Right lobe of liver (tissue), 6 donors: ENCODE measurements around the gene ODF2L. TPM values are rescaled to one million over a fixed set of nuclear protein-coding genes. Genes with fewer than 3 reads are reported as not detected.
A peak's percentile ranks its signal among the peaks of the same experiment; 100 is the strongest.

ENCODE experiments used
- ATAC-seq, 4 donors: fragments of 200-7000 bp; cut with Tn5 transposase; one replicate each; pipeline ENCODE4 v1.9.1; 2020; ENCODE audit warnings: mild to moderate bottlenecking in 4 of 4, moderate library complexity in 4 of 4
- DNase-seq, 3 donors: peaks; one replicate each; pipeline ENCODE4 v3.0.0-alpha.2; 2020
- H3K27ac ChIP-seq, 3 donors: fragments of 200-600 bp; one replicate each; pipeline ENCODE4 v1.8.0; 2022
- H3K27me3 ChIP-seq, 2 donors: fragments of 200-600 bp; one replicate each; pipeline ENCODE4 v1.8.0; 2022
- H3K36me3 ChIP-seq, 4 donors: fragments of 200-600 bp; sonication (generic) in 1 of 4; one replicate each; pipeline versions ENCODE4 v1.5.1 to v1.8.0; 2017 to 2022; ENCODE audit warnings: control low read depth in 1 of 4
- H3K4me1 ChIP-seq, 4 donors: fragments of 200-600 bp; sonication (generic) in 1 of 4; one replicate each; pipeline versions ENCODE4 v1.5.1 to v1.8.0; 2017 to 2022; ENCODE audit warnings: control low read depth in 1 of 4
- H3K4me3 ChIP-seq, 3 donors: fragments of 200-600 bp; one replicate each; pipeline ENCODE4 v1.8.0; 2022
- H3K9me3 ChIP-seq, 4 donors: fragments of 200-600 bp; sonication (generic) in 1 of 4; one replicate each; pipeline versions ENCODE4 v1.5.1 to v1.8.0; 2017 to 2022; ENCODE audit warnings: control low read depth in 1 of 4
- POLR2A ChIP-seq: fragments of 450-650 bp; IDR thresholded peaks from one replicate; pipeline ENCODE4 v1.6.1; 2017; ENCODE audit warnings: antibody characterized with exemption, mild to moderate bottlenecking
- WGBS: methylation state at CpG from one replicate; pipeline ENCODE4 v1.1.6; 2018; ENCODE audit warnings: low coverage, low lambda C conversion rate; ENCODE audit not compliant: insufficient coverage; ENCODE audit errors: missing lambda C conversion rate; 5-methylcytosine and 5-hydroxymethylcytosine counted together
- intact Hi-C, 2 donors: fragments of 100-400 bp; cut with DNase I; formaldehyde crosslinking; loops; one replicate each; pipeline versions ENCODE4 v1.11.2 to v1.14.1; 2022
- total RNA-seq, 6 experiments: library from RNA; depleted of rRNA in 2 of 6; stranded (reverse); fragments of >200 nt in 2 of 6; fragmentation: NEBNext Ultra II Directional in 3 of 6; extraction: Animal tissue kit (Norgen Biotek cat#: 25700) in 3 of 6; gene quantifications; one replicate each; pipeline versions ENCODE4 v1.1.0 to v1.2.4, GENCODE V29; 2016 to 2023
- TF ChIP-seq, protein P1 (sequence below), 4 donors: fragments of 200-600 bp in 3 of 4; fragments of 450-650 bp in 1 of 4; IDR thresholded peaks; one replicate each; pipeline versions ENCODE4 v1.5.1 to v1.8.0; 2016 to 2022; ENCODE audit warnings: antibody characterized with exemption in 4 of 4, mild to moderate bottlenecking in 2 of 4
- donor health status: DM: no; HTN: yes; CAD: no.
- donor health status: DM: no; HTN: no; CAD: no.
- donor health status: DM: no; HTN: no; CAD: no.
- donor health status: DM: no; HTN: yes; CAD: no.
- donor health status: DM: no; HTN: yes; CAD: no.

The ODF2L gene
- total RNA-seq, 6 experiments from 2014 or later: 3.9 to 8.6 (median 5.7) TPM

DNA sequence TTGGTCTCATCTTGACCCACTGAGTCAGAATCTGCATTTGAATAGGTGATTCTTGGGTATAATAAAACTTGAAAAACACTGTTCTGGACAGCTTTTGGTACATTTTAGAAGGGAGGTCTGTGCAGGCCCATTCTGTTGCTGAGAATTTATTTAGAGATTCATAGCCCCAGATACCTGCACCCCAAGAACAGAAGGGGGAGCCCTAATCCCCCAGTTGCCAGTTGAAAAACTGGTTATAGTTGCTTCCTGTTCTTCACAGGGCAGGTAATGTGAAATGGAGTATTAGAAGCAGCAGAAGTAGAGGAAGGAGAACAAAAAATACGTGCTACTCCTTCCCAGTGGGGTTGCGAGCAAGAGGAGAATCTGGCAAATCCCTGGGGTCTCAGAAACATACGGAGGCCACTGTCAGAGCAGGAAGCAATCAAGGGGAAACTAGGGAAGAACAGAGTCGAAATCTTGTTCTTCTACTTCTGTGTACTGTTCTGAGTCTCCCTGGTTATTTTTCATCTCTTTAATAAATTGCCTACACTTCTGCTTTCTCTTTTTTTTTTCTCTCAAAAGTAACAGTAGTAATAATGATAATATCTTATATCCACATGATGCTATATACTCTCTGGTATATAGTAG, 23.3 kb upstream of the ODF2L start:
- H3K9me3 ChIP-seq: no peaks in the 10 kb centered on the region
- TF ChIP-seq, protein P1, sequence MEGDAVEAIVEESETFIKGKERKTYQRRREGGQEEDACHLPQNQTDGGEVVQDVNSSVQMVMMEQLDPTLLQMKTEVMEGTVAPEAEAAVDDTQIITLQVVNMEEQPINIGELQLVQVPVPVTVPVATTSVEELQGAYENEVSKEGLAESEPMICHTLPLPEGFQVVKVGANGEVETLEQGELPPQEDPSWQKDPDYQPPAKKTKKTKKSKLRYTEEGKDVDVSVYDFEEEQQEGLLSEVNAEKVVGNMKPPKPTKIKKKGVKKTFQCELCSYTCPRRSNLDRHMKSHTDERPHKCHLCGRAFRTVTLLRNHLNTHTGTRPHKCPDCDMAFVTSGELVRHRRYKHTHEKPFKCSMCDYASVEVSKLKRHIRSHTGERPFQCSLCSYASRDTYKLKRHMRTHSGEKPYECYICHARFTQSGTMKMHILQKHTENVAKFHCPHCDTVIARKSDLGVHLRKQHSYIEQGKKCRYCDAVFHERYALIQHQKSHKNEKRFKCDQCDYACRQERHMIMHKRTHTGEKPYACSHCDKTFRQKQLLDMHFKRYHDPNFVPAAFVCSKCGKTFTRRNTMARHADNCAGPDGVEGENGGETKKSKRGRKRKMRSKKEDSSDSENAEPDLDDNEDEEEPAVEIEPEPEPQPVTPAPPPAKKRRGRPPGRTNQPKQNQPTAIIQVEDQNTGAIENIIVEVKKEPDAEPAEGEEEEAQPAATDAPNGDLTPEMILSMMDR (IDR thresholded peaks at IDR 0.05): peak in 2 of 4 donors; percentile 7 to 16
- no peak for TF ChIP-seq POLR2A
- intact Hi-C loops: no loop called here
- peak in 1 of 4 donors; percentile 33 for ATAC-seq
- no peak for DNase-seq
- H3K27me3 ChIP-seq: no peaks in the 10 kb centered on the region
- H3K36me3 ChIP-seq: no peaks in the 10 kb centered on the region
- H3K4me1 ChIP-seq: no peaks in the 10 kb centered on the region
- H3K4me3 ChIP-seq: no peak overlapping the region
- H3K27ac ChIP-seq: no peak overlapping the region
- WGBS: 57% methylated on average over 4 of the region's 4 CpGs

DNA sequence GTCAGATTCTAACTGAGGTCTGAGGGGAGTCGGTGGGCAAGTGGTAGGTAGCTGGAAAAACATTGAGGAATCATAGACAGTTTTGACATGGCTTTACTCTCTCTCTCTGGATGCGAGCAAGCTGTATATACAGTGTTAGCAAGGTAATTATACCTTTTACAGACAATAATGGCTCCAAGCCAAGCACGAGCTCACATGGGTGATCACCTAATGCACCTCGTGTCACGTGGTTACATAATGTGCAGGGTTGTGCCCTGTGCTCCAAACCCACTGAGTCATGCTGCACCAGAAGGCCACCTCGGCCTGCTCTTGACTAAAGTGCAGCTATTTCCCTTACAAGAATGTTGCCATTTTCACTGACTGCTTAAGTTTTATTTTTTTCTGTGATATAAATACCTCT, 20.2 kb upstream of the ODF2L start:
- ATAC-seq: no peak
- 52% methylated on average over 4 of the region's 6 CpGs for WGBS
- intact Hi-C loops: no loop called here

DNA sequence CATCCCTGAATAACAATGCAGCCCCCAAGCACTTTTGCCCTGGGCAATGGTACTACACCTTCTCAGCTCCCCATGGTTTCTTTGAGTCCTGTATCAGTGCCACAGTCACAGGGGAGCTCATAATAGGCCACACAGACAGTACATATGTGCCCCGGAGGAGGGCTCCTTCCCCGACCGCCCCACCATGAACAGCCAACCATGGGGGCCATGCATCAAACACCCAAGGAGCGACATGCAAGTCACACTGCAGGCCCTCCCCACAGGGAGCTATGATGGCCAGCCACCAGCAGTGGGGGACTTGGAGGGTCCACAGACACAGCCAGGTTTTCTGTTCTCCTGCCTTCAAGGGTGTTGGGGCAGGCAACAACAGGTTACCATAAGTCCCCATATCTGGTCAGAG, 14.8 kb upstream of the ODF2L start:
- H3K9me3 ChIP-seq: no peaks in the 10 kb centered on the region
- DNase-seq: no peak
- no peaks in the 10 kb centered on the region for H3K36me3 ChIP-seq
- no peak overlapping the region for H3K27ac ChIP-seq
- intact Hi-C loops: no loop called here
- ATAC-seq: no peak
- H3K4me3 ChIP-seq: no peak overlapping the region
- H3K4me1 ChIP-seq: no peaks in the 10 kb centered on the region
- no peaks in the 10 kb centered on the region for H3K27me3 ChIP-seq
- TF ChIP-seq POLR2A: no peak
- TF ChIP-seq, protein P1 (IDR thresholded peaks at IDR 0.05): no peak
- 80% methylated on average over 1 of the region's 4 CpGs for WGBS

More for the DNA sequence above, 20.2 kb upstream of the ODF2L start:
- no peak overlapping the region for H3K27ac ChIP-seq
- H3K4me1 ChIP-seq: no peaks in the 10 kb centered on the region
- H3K36me3 ChIP-seq: no peaks in the 10 kb centered on the region
- no peak for TF ChIP-seq POLR2A
- TF ChIP-seq, protein P1 (IDR thresholded peaks at IDR 0.05): no peak
- no peak overlapping the region for H3K4me3 ChIP-seq
- DNase-seq: no peak
- H3K27me3 ChIP-seq: no peaks in the 10 kb centered on the region
- H3K9me3 ChIP-seq: no peaks in the 10 kb centered on the region

DNA sequence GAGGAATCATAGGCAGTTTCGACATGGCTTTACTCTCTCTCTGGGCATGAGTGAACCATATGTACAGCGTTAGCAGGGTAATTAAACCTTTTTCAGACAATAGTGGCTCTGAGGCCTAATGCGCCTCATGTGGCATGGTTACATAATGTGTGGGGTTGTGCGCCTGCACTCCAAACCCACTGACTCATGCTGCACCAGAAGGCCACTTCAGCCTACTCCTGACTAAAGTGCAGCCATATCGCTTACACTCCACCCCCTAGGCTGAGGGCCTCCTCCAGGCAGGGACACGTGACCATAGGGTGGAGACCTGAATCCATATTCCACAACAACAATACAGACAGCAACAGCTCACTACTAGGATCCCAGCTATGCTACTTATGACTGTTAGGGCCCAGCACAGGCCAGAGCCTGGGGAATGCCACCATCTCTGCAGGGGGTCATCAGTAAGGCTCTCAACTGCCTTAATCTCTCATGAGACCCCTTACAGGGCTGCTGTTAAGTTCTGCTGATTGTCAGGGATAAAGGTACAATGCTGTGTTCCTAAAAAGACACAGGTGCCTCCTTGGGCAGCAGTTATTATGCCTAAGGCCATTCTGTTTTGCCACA, 13.4 kb upstream of the ODF2L start:
- no peak for ATAC-seq
- Histone ChIP-seq H3K4me3 (no peak overlapping the region), H3K27ac (no peak overlapping the region), H3K27me3 (no peaks in the 10 kb centered on the region), H3K4me1 (no peaks in the 10 kb centered on the region), H3K9me3 (no peaks in the 10 kb centered on the region), H3K36me3 (no peaks in the 10 kb centered on the region)
- TF ChIP-seq, protein P1 (IDR thresholded peaks at IDR 0.05): no peak
- TF ChIP-seq POLR2A: no peak
- intact Hi-C loops: no loop called here
- no peak for DNase-seq
- WGBS: 57% methylated on average over 1 of the region's 6 CpGs
